ENCODE data around the gene ADAP1.

ADAP1 gene

DNA sequence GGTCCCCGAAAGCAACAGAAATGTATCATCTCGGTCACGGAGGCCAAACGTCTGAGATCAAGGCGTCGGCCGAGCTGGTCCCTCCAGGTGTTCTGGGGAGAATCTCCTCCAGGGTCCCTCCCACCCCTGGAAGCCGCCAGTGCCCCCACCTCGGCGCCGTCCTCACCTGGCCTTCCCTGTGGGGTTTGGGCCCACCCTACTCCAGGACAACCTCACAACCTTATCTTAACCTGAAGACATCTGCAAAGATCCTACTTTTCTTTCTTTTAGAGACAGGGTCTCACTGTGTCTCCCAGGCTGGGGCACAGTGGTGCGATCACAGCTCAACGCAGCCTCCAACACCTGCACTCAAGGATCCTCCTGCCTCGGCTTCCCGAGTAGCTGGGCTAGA, 33.4 kb downstream of the ADAP1 start:
- no peak for DNase-seq (ENCODE audit: low read depth in 1 of 2, low spot score in 1 of 2)
- Histone ChIP-seq H3K27me3 (ENCODE audit: insufficient read depth, poor library complexity, severe bottlenecking) (no peaks in the 10 kb centered on the region), H3K27ac (replicated peaks) (no peak overlapping the region), H3K4me3 (replicated peaks; ENCODE audit: insufficient read depth, low read length) (no peak overlapping the region)
- TF ChIP-seq GABPA (IDR thresholded peaks at IDR 0.05; ENCODE audit: low read depth) (no peak), POLR2AphosphoS5 (IDR thresholded peaks at IDR 0.05; ENCODE audit: low read depth) (no peak), SPI1 (IDR thresholded peaks at IDR 0.05; ENCODE audit: borderline replicate concordance, low read depth) (no peak)
- TF ChIP-seq, protein P1, sequence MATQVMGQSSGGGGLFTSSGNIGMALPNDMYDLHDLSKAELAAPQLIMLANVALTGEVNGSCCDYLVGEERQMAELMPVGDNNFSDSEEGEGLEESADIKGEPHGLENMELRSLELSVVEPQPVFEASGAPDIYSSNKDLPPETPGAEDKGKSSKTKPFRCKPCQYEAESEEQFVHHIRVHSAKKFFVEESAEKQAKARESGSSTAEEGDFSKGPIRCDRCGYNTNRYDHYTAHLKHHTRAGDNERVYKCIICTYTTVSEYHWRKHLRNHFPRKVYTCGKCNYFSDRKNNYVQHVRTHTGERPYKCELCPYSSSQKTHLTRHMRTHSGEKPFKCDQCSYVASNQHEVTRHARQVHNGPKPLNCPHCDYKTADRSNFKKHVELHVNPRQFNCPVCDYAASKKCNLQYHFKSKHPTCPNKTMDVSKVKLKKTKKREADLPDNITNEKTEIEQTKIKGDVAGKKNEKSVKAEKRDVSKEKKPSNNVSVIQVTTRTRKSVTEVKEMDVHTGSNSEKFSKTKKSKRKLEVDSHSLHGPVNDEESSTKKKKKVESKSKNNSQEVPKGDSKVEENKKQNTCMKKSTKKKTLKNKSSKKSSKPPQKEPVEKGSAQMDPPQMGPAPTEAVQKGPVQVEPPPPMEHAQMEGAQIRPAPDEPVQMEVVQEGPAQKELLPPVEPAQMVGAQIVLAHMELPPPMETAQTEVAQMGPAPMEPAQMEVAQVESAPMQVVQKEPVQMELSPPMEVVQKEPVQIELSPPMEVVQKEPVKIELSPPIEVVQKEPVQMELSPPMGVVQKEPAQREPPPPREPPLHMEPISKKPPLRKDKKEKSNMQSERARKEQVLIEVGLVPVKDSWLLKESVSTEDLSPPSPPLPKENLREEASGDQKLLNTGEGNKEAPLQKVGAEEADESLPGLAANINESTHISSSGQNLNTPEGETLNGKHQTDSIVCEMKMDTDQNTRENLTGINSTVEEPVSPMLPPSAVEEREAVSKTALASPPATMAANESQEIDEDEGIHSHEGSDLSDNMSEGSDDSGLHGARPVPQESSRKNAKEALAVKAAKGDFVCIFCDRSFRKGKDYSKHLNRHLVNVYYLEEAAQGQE (IDR thresholded peaks at IDR 0.05; ENCODE audit: insufficient replicate concordance, low read depth) = no peak
- TF ChIP-seq, protein P2, sequence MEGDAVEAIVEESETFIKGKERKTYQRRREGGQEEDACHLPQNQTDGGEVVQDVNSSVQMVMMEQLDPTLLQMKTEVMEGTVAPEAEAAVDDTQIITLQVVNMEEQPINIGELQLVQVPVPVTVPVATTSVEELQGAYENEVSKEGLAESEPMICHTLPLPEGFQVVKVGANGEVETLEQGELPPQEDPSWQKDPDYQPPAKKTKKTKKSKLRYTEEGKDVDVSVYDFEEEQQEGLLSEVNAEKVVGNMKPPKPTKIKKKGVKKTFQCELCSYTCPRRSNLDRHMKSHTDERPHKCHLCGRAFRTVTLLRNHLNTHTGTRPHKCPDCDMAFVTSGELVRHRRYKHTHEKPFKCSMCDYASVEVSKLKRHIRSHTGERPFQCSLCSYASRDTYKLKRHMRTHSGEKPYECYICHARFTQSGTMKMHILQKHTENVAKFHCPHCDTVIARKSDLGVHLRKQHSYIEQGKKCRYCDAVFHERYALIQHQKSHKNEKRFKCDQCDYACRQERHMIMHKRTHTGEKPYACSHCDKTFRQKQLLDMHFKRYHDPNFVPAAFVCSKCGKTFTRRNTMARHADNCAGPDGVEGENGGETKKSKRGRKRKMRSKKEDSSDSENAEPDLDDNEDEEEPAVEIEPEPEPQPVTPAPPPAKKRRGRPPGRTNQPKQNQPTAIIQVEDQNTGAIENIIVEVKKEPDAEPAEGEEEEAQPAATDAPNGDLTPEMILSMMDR (IDR thresholded peaks at IDR 0.05; ENCODE audit: insufficient read depth, low read length) = no peak

DNA sequence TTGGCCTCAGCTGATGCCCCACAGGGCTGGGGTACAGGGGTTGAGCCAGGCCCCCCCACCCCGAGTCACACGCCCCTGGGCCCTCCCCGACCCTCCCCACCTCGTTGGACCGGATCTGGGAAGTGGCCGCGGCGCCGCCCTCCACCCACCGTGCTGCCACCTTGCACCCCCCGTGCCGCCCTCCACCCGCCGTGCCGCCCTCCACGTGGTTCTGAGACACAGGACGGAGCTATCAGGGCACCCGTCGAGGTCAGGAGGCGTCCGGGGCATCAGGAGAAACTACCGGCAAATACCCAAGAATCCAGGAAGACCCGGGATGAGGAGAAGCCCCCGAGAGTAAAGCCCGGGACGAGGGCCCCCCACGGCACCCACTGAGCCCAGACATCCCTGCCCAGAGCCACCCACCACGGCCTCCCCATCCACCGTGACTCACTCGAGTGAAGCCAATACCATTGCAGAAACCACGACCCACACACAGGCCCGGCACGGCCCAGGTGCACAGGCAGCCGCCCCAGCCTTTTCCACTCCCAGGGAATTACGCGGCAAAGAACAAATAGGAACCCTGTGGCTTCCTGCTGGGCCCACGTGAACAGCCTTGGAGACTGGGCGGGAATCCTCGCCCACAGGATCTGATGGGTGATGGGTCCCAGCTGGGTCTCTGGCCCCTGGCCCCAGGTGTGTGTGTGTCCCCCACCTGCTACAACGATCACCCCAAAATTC, 34.0 kb downstream of the ADAP1 start:
- H3K4me3 ChIP-seq (replicated peaks; ENCODE audit: insufficient read depth, low read length) = no peak overlapping the region
- no peak for DNase-seq (ENCODE audit: low read depth in 1 of 2, low spot score in 1 of 2)
- no peak overlapping the region for H3K27ac ChIP-seq (replicated peaks)
- TF ChIP-seq POLR2AphosphoS5 (IDR thresholded peaks at IDR 0.05; ENCODE audit: low read depth) (no peak), GABPA (IDR thresholded peaks at IDR 0.05; ENCODE audit: low read depth) (no peak), SPI1 (IDR thresholded peaks at IDR 0.05; ENCODE audit: borderline replicate concordance, low read depth) (no peak)
- TF ChIP-seq, protein P1 (IDR thresholded peaks at IDR 0.05; ENCODE audit: insufficient replicate concordance, low read depth) = no peak
- TF ChIP-seq, protein P2 (IDR thresholded peaks at IDR 0.05; ENCODE audit: insufficient read depth, low read length) = no peak
- H3K27me3 ChIP-seq (ENCODE audit: insufficient read depth, poor library complexity, severe bottlenecking) = no peaks in the 10 kb centered on the region

DNA sequence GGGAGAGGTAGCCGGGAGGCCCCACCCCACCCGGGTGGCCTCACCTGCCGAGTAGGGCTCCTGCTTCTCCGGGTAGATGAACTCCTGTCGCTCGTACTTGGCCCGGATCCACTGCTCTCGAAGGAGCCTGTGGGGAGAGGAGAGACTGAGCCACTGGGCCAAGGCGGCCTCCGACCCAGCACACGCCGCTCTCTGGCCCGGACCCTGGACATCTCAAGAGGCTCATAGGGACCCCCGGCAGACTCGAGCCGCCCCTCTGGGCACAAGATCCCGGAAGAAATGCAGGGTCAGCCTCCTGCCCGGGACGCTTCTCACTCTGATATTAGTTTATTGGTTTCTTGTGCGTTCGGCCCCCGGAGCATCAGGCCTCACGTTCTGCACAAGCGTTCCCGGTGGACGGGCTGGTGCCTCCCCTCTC, 34.5 kb downstream of the ADAP1 start:
- no peak for DNase-seq (ENCODE audit: low read depth in 1 of 2, low spot score in 1 of 2)
- Histone ChIP-seq H3K27ac (replicated peaks) (no peak overlapping the region), H3K4me3 (replicated peaks; ENCODE audit: insufficient read depth, low read length) (no peak overlapping the region), H3K27me3 (ENCODE audit: insufficient read depth, poor library complexity, severe bottlenecking) (no peaks in the 10 kb centered on the region)
- TF ChIP-seq SPI1 (IDR thresholded peaks at IDR 0.05; ENCODE audit: borderline replicate concordance, low read depth) (no peak), GABPA (IDR thresholded peaks at IDR 0.05; ENCODE audit: low read depth) (no peak), POLR2AphosphoS5 (IDR thresholded peaks at IDR 0.05; ENCODE audit: low read depth) (no peak)
- TF ChIP-seq, protein P2 (IDR thresholded peaks at IDR 0.05; ENCODE audit: insufficient read depth, low read length) = no peak
- TF ChIP-seq, protein P1 (IDR thresholded peaks at IDR 0.05; ENCODE audit: insufficient replicate concordance, low read depth) = no peak
